Measurements from ENCODE around the gene IL1RAPL2.

- no peak for TF ChIP-seq CTCF (IDR thresholded peaks at IDR 0.05)
- TF ChIP-seq POLR2AphosphoS5 (IDR thresholded peaks at IDR 0.05; ENCODE audit: low read depth, low read length), result no peak
- no peak for TF ChIP-seq SIN3A (IDR thresholded peaks at IDR 0.05; ENCODE audit: borderline replicate concordance, insufficient read depth, low read depth, low read length)
- TF ChIP-seq REST (IDR thresholded peaks at IDR 0.05; ENCODE audit: insufficient read depth in 1 of 2, low read depth in 2 of 2, low read length in 1 of 2), result no peak
Measured at GRCh38 chrX:105552395-105552794, 986.4 kb downstream of the IL1RAPL2 start.
